IMR-90 (cell line): Measurements from ENCODE around the gene ANKEF1.

Experiments used
- BHLHE40 ChIP-seq: fragments of 150-350 bp; IDR thresholded peaks from 2 replicates; pipeline ENCODE4 v1.6.1; 2016; ENCODE audit warnings: mild to moderate bottlenecking, low read depth, low read length
- CTCF ChIP-seq: conservative IDR thresholded peaks from 2 replicates; pipeline ENCODE4 v1.5.1; 2012; ENCODE audit warnings: mild to moderate bottlenecking, low read depth, low read length, improper control_type of control experiment
- FOS ChIP-seq: fragments of 150-350 bp; IDR thresholded peaks from 2 replicates; pipeline ENCODE4 v1.6.1; 2016; ENCODE audit warnings: low read depth, low read length
- MAZ ChIP-seq: IDR thresholded peaks from 2 replicates; pipeline ENCODE4 v1.6.1; 2012; ENCODE audit warnings: low read depth, mild to moderate bottlenecking, low read length, improper control_type of control experiment, moderate library complexity, borderline replicate concordance
- MXI1 ChIP-seq: IDR thresholded peaks from 2 replicates; pipeline ENCODE4 v1.6.1; 2012; ENCODE audit warnings: low read depth, mild to moderate bottlenecking, low read length, moderate library complexity, borderline replicate concordance
- NFE2L2 ChIP-seq: fragments of 150-350 bp; IDR thresholded peaks from 2 replicates; pipeline ENCODE4 v1.6.1; 2016; ENCODE audit warnings: low read depth, mild to moderate bottlenecking, low read length
- POLR2A ChIP-seq: IDR thresholded peaks from 2 replicates; pipeline ENCODE4 v1.6.1; 2012; ENCODE audit warnings: mild to moderate bottlenecking, low read depth, low read length
- RCOR1 ChIP-seq: IDR thresholded peaks from 2 replicates; pipeline ENCODE4 v1.6.1; 2012; ENCODE audit warnings: mild to moderate bottlenecking, low read length, improper control_type of control experiment; ENCODE audit not compliant: insufficient replicate concordance

GRCh38 chr20:10051185-10051584 is 16.4 kb downstream of the ANKEF1 start:
- TF ChIP-seq CTCF (no peak), FOS (no peak), BHLHE40 (no peak), RCOR1 (no peak), POLR2A (no peak), MAZ (no peak), MXI1 (no peak), NFE2L2 (no peak)
